Activated CD8-positive, alpha-beta T cell treated with anti-CD3 and anti-CD28 coated beads for 36 hours (primary cell): ENCODE results near the gene FAM131C. TPM values are rescaled to one million over a fixed set of nuclear protein-coding genes. Genes with fewer than 3 reads are reported as not detected.

ENCODE experiments used
- ATAC-seq: fragments of 200-7000 bp; cut with Tn5 transposase; one replicate; pipeline ENCODE4 v1.10.0; 2021; ENCODE audit warnings: mild to moderate bottlenecking, moderate library complexity
- CTCF ChIA-PET: fragments of 350-600 bp; sonication (Branson Sonifier 250); formaldehyde crosslinking; loops from one replicate; lab custom pipeline; 2021; ENCODE audit warnings: antibody characterized with exemption; lab: Charles Lee
- POLR2A ChIA-PET: fragments of 350-600 bp; sonication (Branson Sonifier 250); formaldehyde crosslinking; loops from one replicate; lab custom pipeline; 2021; ENCODE audit warnings: antibody characterized with exemption; lab: Charles Lee
- DNase-seq: peaks from one replicate; pipeline ENCODE4 v3.0.0-alpha.2; 2020
- H3K27ac Mint-ChIP-seq: one replicate; pipeline ENCODE4 v1.8.0; 2021; ENCODE audit warnings: mild to moderate bottlenecking, mixed read lengths
- H3K27me3 Mint-ChIP-seq: one replicate; pipeline ENCODE4 v1.8.0; 2021; ENCODE audit warnings: mixed read lengths
- H3K36me3 Mint-ChIP-seq: one replicate; pipeline ENCODE4 v1.8.0; 2021; ENCODE audit warnings: low read depth, mixed read lengths
- H3K4me1 Mint-ChIP-seq: one replicate; pipeline ENCODE4 v1.8.0; 2021; ENCODE audit warnings: low read depth, mixed read lengths
- H3K4me3 Mint-ChIP-seq: one replicate; pipeline ENCODE4 v1.8.0; 2021; ENCODE audit warnings: mild to moderate bottlenecking, moderate library complexity, mixed read lengths
- H3K9me3 Mint-ChIP-seq: one replicate; pipeline ENCODE4 v1.8.0; 2021; ENCODE audit warnings: mixed read lengths
- intact Hi-C: fragments of 100-400 bp; cut with micrococcal nuclease; formaldehyde crosslinking; loops from one replicate; pipeline ENCODE4 v1.10.0; 2022
- total RNA-seq, 2 experiments: library from RNA; stranded (reverse); gene quantifications; one replicate each; pipeline ENCODE4 v1.2.3, GENCODE V29; 2021
- TF ChIP-seq, protein P1 (sequence below): fragments of 200-600 bp; IDR thresholded peaks from one replicate; pipeline ENCODE4 v1.8.0; 2022; ENCODE audit warnings: antibody characterized with exemption, mild to moderate bottlenecking

Gene FAM131C
- total RNA-seq, 2 experiments from 2014 or later, result 0.70 to 0.87 TPM

DNA sequence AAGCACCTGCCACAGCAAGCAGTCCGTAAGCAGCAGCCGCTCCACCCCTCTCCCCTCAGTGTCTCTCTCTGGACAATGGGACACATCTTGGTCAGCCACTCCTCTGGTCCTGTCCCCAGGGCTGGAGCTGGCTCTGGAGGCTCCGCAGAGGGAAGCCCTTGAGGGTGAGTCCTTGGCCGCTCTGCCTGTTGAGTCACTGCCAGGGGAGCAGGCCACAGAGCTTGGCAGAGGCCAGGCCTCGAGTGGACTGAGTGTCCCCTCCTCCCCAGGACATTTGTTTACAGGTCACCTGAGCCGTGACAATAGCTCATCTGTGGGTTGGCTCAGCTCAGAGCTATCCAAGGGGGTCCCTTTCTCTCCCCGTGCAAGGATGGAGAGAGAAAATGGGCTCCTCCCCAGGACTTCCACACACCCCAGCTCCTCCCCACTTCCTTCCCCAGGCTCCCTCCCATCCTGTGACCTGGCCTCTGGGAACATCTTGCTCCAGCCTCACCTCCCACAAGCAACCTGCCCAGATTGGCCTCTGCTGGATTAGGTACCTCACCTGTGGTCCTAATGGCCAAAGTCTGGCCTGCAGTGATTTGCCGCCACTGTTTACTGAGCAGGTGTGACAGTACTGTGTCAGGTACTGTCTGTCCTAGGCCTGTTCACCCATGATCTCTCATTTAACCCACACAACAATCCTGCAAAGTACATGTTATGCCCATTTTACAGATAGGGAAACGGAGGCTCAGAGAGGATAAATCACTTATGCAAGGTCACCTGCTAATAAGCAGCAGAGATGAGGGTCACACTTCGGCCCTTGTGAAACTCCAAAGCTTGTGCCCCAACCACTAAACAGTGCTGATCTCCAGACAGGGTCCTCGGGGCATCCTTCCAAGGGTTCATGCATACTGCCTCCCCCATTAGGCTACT lies 4.8 kb downstream of the FAM131C start:
- no peak overlapping the region for H3K27ac Mint-ChIP-seq
- H3K36me3 Mint-ChIP-seq, result no peaks in the 10 kb centered on the region
- TF ChIP-seq, protein P1, sequence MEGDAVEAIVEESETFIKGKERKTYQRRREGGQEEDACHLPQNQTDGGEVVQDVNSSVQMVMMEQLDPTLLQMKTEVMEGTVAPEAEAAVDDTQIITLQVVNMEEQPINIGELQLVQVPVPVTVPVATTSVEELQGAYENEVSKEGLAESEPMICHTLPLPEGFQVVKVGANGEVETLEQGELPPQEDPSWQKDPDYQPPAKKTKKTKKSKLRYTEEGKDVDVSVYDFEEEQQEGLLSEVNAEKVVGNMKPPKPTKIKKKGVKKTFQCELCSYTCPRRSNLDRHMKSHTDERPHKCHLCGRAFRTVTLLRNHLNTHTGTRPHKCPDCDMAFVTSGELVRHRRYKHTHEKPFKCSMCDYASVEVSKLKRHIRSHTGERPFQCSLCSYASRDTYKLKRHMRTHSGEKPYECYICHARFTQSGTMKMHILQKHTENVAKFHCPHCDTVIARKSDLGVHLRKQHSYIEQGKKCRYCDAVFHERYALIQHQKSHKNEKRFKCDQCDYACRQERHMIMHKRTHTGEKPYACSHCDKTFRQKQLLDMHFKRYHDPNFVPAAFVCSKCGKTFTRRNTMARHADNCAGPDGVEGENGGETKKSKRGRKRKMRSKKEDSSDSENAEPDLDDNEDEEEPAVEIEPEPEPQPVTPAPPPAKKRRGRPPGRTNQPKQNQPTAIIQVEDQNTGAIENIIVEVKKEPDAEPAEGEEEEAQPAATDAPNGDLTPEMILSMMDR, result no peak
- no peak overlapping the region for H3K4me3 Mint-ChIP-seq
- ChIA-PET CTCF (interaction anchor here (3.5 to 3.7 kb wide), 2 partner anchors 11 to 277 kb away, joined by 14 to 26 read pairs; no protein-coding TSS in a partner anchor), POLR2A (no interaction called here)
- DNase-seq, result no peak
- intact Hi-C loops, result no loop called here
- no peaks in the 10 kb centered on the region for H3K9me3 Mint-ChIP-seq
- peaks cover 9% of the 10 kb centered on the region for H3K4me1 Mint-ChIP-seq
- ATAC-seq, result no peak
- peaks cover 15% of the 10 kb centered on the region for H3K27me3 Mint-ChIP-seq

DNA sequence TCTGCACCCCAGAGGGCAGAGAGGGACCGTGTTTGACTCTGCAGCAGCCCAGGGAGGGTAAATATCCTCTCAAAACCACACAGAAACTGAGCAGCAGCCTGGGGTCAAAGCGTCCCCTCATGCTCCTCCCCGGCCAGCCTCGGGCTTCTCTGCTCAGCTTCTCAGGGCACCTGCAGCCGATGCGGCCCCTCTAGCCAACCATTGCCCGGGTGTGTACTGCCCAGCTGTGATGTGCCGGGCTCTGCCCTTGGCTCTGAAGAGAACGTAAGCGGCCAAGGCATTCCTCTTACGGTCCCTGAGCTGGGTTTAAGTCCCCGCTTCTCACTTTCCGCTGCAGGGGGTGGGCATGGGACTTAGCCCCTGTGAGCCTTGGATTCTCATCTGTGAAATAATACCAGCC lies 5.5 kb downstream of the FAM131C start:
- Mint-ChIP-seq H3K27me3 (peaks cover 14% of the 10 kb centered on the region), H3K4me1 (peaks cover 9% of the 10 kb centered on the region), H3K36me3 (no peaks in the 10 kb centered on the region), H3K9me3 (no peaks in the 10 kb centered on the region), H3K4me3 (no peak overlapping the region), H3K27ac (no peak overlapping the region)
- ChIA-PET POLR2A (no interaction called here), CTCF (interaction anchor here (1.0 to 3.7 kb wide), 3 partner anchors 11 to 276 kb away, joined by 3 to 26 read pairs (median 14); no protein-coding TSS in a partner anchor)
- intact Hi-C loops, result no loop called here
- ATAC-seq (no peak), DNase-seq (no peak)
- TF ChIP-seq, protein P1, result no peak

DNA sequence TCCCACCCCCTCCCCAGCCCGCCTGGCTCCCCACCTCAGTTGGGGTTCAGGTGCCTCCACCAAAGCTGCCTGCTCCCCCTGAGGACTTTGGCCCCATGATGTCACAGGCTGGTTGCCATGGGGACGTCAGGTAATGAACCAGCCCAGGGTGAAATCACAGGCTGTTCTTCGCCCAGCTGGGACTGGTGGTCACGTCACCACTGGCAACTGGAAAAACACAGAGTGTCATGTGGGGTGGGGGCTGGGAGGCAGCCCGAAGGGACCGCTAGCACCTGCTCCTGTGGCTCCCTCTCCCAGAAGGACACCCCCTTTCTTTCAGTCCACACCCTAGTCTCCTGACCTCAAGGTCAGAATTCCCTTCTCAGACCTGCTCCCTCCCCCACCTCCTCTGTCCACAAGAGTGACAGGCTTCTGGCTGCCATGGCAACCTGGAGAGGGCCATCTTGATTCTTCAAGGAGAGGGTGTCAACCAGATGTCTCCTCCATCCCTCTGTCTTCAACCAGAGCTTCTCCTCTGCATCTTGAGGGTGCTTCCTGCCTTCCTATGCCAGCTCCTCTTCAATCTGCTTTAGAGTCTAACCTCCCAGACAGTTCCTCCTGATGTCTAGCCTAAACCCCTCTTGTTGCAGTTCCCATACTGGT lies 6.2 kb downstream of the FAM131C start:
- ATAC-seq (no peak), DNase-seq (peak; percentile 18)
- Mint-ChIP-seq H3K4me3 (no peak overlapping the region), H3K4me1 (peaks cover 9% of the 10 kb centered on the region), H3K9me3 (no peaks in the 10 kb centered on the region), H3K36me3 (no peaks in the 10 kb centered on the region), H3K27me3 (peaks cover 7% of the 10 kb centered on the region), H3K27ac (no peak overlapping the region)
- ChIA-PET POLR2A (no interaction called here), CTCF (interaction anchor here (1.0 to 3.7 kb wide), 3 partner anchors 12 to 276 kb away, joined by 3 to 26 read pairs (median 4); no protein-coding TSS in a partner anchor)
- TF ChIP-seq, protein P1, result no peak
- intact Hi-C loops, result no loop called here

DNA sequence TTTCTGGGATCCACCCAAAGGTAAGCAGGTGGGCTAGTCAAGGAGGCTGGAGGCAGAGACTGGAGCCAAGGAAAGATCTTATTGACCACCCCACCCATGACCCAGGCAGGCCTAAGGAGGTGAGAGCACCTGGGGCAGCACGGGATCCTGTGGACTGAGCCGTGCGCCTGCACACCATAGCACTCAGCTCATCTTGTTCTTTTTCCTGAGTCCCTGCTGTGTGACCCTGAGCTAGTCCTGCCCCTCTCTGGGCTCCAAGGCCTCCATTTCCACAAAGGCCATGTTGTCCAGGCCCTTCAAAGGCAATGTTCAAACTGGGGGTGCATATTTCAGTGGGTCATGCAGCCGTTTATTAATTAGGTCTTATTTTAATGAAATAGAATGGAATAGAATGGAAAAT lies 7.2 kb downstream of the FAM131C start:
- TF ChIP-seq, protein P1, result no peak
- Mint-ChIP-seq H3K4me3 (no peak overlapping the region), H3K27ac (no peak overlapping the region), H3K36me3 (no peaks in the 10 kb centered on the region), H3K9me3 (no peaks in the 10 kb centered on the region), H3K4me1 (peaks cover 9% of the 10 kb centered on the region), H3K27me3 (peaks cover 3% of the 10 kb centered on the region)
- ATAC-seq, result no peak
- CTCF ChIA-PET, result interaction anchor here (3.7 kb wide), 1 partner anchor 13 kb away, joined by 26 read pairs; no protein-coding TSS in a partner anchor
- POLR2A ChIA-PET, result no interaction called here
- no peak for DNase-seq
- intact Hi-C loops, result no loop called here
